GM19395 (cell line): Measurements from ENCODE around the gene STXBP5.
"Not testable (repeated sequence)": the region's sequence is repeated elsewhere in the genome, so short reads cannot be mapped to it uniquely, and the experiment has no call there.

Experiments
- ATAC-seq: cut with Tn5 transposase; IDR thresholded peaks from one replicate; pipeline ENCODE4 v1.9.1; 2021; ENCODE audit warnings: mild to moderate bottlenecking, moderate library complexity; ENCODE audit not compliant: unreplicated experiment

Gene STXBP5

DNA sequence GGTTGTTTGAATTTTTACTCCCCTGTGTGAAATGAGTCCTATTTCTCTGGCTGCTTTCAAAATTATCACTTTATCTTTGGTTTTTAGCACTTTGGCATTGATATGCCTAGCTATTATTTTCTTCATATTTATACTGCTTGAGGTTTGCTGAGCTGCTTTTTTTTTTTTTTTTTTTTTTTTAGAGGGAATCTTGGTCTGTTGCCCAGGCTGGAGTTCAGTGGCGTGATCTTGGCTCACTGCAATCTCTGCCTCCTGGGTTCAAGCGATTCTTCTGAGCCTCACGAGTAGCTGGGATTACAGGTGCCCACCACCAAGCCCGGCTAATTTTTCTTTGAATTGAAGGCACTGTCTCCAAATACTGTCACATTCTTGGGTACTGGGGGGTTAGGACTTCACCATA is 40.6 kb downstream of the STXBP5 start:
- no peak for ATAC-seq

DNA sequence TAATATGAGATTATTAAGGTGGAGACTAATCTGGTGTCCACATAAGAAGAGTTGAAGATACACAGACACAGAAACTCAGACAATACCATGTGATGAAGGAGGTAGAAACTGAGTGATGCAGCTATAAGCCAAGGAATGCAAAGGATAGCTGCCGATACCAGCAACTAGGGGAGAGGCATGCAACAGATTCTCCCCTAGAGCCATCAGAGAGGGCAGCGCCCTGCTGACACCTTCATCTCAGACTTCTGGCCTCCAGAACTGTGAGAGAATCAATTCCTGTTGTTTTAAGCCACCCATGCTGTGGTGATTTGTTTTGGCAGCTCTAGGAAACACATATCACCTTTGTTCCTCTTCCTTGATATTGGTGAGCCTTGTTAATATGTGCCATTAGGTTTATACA is 41.5 kb downstream of the STXBP5 start:
- ATAC-seq: no peak

DNA sequence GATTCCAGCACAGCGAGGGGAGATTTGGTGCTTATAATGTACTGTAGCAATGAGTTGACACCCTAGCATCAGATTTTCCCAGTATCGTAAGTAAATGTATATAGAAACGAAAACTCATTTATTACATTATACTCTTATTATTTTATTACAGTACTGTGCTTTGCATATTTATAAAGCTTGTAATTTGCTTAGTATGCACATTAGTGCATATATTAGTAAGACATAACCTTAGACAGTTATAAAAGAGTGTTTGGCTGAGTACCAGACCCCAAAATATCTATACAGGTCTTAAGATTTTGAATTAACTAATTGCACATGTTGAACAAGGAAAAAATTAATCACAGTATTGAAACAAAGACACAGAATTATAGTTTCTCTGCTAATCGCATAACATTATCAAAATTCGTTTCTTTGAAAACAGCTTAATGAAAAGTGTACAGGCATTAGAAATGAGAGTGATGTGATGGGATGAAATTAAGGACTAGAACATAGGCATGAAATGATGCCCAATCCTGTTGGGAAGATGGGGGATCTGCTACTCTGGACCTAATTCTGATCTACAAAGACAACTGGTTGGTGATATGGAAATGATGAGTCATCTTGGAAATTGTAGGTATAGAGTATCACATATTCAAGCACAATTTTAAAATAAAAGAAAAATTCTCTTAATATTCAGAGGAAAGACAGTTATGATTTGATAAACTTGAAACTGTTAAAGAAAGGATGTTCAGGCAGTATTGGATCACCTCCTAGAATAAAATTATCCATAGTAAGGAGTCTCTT is 42.8 kb downstream of the STXBP5 start:
- no peak for ATAC-seq

DNA sequence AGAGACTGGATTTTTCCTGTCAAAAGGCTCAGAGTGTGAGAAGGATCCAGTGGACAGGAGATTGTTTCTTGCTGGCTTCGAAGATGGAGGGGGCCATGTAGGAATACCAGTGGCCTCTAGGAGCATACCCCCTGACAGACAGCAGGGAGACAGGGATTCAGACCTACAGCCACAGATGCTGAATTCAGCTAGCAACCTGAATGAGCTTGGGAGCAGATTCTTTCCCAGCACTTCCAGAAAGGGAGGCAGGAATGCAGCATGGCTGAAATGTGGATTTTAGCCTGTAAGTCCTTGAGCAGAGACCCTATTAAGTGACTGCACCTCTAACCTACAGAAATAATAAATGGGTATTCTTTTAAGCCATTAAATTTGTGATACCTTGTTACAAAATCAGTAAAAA is 44.6 kb downstream of the STXBP5 start:
- ATAC-seq: no peak

DNA sequence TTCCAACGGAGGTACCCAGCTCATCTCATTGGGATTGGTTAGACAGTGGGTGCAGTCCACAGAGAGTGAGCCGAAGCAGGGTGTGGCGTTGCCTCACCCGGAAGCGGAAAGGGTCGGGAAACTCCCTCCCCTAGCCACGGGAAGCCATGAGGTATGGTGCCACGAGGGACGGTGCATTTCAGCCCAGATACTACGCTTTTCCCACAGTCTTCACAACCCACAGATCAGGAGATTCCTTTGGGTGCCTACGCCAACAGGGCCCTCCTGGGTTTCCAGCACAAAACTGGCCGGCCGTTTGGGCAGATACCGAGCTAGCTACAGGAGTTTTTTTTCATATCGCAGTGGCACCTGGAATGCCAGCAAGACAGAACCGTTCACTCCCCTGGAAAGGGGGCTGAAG is 46.9 kb downstream of the STXBP5 start:
- ATAC-seq: no peak

DNA sequence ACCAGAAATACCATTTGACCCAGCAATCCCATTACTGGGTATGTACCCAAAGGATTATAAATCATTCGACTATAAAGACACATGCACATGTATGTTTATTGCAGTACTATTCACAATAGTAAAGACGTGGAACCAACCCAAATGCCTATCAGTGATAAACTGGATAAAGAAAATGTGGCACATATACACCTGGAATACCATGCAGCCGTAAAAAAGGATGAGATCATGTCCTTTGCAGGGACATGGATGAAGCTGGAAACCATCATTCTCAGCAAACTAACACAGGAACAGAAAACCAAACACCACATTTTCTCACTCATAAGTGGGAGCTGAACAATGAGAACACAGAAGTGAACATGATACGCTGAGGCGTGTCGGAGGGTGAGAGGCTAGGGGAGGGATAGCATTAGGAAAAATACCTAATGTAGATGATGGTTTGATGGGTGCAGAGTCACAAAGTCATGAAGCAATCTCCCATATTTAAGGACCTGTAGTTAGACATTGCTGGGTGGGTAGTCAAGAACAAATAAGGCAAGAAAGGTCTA is 50.8 kb downstream of the STXBP5 start:
- ATAC-seq: not testable (repeated sequence)

DNA sequence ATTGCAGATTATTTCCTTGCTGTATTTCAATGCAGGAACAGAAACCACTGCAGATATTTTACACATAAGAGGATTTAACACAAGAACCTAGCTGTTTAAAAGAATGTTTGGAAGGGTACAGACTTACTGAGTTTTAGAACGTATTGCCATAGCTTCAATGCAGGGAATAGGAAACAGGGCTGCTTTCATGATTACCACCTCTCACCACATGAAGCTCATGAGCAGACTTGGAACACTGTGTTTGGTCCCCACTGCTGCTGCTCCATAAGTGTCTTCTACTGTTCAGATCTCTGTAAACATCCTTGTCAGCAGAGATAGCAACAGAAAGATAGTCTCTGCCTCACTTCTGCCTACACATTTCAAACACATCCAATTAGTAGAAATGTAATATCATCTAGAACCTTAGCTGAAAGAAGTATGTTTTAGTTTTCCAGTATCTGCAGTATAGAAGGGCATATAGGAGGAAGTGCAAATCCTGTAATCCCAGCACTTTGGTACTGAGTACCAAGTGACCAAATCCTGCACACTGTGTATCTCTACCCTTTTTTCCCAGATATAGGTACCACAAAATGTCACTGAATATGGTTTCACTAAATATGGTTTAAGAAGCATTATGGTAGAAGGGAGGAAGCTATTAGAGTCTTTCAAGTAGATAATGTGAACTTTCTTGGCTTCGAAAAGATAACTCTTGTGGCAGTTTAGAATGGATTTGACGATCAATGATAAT is 51.9 kb downstream of the STXBP5 start:
- ATAC-seq: no peak

DNA sequence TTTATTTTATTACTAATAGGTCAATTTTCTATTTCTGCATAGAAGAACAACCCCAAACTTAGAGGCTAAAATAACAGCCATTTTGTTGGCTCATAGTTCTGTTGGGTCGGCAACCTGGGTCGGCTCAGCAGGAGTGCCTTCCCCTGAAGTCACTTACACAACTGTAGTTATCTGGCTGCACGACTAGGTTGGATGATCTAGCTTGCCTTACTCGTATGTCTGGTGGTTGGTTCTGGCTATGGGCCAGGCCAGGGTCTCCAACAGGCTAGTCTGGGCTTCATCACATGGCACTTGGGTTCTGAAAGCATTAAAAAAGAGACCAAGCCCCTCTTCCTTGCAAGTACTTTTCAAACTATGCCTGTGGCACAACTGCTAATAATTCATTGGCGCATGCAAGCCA is 53.5 kb downstream of the STXBP5 start:
- ATAC-seq: no peak

DNA sequence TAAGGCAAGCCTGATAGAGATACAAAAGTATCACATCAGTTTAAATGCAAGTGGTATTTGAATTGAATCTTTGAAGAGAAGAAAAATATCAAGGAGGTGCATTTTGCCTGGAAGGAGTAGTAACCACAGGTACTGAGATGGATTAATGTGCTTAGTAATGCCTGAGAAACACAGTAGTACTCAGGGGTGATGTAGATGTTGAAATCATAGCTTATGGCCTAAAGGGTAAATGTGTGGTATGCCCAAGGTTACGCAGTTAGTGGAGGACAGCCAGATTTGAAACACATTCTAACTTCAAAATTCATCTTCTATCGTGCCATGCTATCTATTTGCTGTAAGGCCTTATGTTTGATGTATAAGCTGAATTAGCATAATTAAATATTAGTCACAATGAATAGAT is 55.9 kb downstream of the STXBP5 start:
- no peak for ATAC-seq

DNA sequence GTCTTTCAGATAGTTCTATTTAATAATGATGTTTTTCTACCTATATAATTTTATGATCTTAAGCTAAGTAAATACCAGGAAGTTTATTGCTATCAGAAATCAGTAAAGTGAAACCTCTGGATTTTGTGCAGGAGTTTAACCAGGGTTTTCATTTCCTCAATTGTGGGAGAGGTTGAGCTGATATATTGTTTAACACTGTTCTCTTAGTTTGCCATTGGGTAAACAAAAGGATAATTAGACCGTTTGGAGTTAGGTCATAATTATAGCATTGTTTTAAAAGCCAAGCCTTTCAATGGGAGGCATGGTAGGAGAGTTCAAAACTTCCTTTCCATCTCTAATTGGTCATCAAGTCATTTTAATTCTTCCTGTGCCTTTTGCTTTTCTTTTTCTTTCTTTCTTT is 58.7 kb downstream of the STXBP5 start:
- no peak for ATAC-seq

DNA sequence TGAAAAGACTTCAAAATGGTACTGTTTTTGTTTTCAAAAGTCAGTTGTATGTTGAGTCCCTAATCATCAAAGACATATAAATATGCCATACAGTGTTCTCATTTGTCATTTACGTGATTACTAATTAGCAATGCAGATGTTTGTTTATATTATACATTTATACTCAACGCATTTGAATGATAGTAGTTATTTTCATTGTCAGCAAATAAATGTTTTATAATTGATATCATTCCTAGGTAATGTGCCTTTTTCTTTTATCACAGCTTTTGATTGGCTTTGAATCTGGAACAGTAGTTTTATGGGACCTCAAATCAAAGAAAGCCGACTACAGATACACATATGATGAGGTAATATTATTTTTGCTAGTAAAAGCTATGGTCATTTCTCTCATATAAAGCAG is 62.6 kb downstream of the STXBP5 start:
- ATAC-seq: no peak

DNA sequence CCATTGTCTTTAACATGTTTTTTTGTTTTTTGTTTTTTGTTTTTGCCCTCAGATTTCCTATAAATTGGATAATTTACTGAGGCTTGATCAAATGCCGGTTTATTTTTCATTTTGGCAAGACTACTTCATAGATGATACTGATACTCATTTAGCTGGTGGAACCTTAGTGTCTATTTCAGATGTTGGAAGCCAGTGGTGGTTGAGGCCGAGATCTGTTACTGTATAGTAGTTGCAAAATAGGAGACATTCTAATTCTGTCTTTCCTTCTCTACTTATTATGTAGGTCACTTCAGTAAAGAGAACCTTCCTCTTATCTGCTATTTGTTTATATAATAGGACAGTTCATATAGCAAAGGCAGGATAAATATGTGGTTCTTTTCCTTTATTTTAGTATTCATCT is 63.4 kb downstream of the STXBP5 start:
- ATAC-seq: no peak

DNA sequence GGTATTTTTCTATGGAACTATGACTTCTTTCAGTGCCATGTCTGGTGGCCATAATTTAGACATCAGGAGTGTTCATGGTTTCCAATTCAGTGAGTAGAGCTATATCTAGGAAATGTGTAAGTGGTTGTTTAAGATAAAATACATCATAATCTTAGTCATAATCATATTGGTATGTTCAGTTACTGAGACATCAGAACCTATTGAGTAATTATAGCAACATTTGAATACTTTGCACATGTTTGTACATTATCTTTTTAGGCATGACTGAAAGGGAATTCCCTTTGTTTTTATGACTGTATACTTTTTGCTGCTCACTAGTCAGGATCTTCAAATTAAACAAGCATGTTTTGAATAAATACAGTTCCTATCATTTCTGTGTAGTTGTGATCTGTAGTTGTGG is 64.0 kb downstream of the STXBP5 start:
- no peak for ATAC-seq

DNA sequence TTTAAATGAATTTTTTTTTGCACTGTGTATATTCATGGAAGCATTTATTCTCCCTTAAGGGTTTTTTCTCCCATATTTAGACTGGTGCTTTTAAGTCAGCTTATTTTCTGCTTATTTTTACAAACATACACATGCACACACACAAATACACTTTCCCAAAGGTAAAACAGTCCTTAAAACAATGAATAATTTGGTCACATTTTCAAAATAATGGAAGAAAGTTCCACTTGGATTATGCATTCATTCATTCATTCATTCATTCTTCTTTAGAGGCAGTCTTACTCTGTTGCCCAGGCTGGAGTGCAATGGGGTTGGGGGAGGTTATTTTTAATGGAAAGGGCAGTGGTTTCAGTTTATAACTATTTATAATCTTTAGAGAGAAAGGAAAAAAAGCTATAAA is 69.8 kb downstream of the STXBP5 start:
- no peak for ATAC-seq

DNA sequence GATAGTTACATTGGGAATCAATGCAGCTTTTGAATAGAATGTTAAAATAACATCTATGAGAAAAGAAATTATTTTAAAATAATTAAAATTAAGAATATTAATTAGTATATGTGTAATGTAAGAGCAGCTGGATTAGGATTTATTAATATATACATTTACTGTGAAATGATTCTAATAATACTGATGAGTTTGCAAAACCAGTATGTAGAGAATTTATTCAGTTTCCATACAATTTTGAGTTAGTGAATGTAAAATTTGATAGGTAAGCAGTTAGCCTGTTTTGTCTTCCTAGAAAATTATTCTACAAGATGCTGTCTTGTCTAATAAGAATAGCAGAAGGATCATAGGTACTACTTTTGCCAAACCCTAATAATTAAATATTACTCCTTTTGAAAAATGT is 70.6 kb downstream of the STXBP5 start:
- no peak for ATAC-seq

DNA sequence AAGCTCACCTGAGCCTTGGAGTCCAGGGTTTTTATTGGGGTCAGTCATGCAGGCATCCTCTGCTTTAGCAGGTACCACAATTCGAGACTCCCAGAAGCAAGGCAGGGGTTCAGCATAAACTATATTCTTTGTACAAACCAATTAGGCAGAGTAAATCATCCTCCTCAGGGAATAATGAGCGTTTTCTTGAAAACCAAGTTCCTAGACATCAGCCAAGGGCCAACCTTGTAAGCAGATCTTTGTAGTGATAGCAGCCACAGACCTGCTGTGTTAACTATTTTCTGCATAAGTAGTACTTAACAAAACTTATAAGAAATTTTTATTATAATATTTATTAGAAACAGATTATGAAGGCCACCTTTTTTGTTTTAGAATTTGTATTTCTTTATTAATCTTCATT is 74.7 kb downstream of the STXBP5 start:
- no peak for ATAC-seq

DNA sequence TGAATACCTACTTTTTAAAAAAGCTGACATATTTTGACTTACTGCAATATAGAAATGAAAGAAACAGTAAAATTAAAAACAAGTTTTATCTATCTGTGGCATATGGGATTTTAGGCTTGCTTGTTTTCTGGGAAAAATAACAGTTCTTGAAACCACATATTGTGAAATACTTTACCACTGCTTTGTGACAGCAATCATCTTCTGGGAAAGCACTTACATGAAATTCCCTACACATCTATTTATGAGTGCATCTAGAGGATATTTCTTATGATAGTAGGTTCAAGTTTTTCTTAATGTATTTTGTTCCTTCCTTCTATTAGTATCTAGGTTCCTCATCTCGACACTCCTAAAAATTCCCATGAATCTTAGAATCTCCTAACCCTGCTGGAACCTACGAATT is 75.2 kb downstream of the STXBP5 start:
- no peak for ATAC-seq

DNA sequence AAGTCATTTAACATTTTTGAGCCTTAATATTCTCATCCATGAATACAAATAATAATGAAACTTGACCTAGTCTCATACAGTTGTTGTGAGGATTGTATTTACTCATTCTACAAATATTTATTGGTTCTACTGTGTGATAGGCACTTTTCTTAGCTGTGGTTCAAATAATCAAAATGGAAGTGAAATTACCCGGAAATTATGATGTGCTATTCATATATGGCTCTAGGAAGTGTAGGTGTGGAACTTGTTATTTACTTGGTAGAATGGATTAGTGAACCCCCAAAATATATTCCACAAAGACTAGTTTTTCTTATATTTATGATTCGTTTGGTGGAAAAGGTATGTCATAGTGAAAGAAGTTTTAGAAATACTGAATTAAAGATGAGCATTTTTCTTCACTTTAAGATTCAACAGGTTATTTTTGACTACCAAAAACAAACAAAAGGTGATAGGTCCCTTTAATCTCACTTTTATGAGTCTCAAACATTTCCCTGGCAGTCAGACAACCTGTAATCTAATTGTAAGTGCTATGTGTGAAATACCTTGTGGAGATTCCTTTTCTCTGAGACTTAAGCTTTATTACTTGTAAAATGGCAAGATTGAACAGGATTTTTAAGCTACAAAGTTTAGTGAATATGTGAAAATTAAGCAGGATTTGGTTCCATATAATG is 77.8 kb downstream of the STXBP5 start:
- ATAC-seq: no peak

DNA sequence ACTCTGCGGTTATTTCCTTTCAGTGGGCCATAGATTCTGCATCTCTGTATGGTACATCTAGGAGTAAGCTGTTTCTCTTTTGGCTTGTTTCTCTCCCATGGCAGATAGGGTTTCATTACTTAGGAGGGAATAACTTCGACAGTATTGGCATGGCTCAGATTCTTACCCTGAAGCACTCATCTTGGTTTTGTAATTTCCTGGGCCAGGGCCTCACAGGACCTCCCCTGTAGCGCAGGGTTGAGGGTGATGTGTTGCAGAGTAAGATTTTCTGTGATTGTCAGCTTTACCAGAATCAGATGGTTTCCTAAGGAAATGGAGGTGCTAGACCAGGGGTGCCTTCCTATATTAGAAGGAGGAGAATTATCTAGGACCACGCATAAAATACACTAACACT is 78.3 kb downstream of the STXBP5 start:
- no peak for ATAC-seq

DNA sequence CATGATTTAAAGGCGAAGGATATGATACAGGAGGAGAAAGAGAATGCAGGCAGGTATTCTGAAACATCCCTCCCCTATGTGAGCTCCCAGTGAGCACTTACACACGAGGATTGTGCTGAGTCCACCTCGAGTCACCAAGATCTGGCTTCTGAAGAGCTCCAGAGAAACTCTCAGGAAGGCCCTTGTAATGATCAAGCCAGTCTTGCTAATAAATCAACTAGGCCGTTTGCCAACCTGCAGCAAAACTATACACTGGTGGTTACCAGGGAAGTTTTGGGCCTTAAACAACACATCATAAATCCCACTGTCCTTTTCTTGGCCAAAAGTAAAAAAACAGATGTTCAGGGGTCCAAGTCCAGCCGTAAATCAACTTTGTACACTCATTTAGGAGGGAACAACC is 79.2 kb downstream of the STXBP5 start:
- ATAC-seq: no peak

DNA sequence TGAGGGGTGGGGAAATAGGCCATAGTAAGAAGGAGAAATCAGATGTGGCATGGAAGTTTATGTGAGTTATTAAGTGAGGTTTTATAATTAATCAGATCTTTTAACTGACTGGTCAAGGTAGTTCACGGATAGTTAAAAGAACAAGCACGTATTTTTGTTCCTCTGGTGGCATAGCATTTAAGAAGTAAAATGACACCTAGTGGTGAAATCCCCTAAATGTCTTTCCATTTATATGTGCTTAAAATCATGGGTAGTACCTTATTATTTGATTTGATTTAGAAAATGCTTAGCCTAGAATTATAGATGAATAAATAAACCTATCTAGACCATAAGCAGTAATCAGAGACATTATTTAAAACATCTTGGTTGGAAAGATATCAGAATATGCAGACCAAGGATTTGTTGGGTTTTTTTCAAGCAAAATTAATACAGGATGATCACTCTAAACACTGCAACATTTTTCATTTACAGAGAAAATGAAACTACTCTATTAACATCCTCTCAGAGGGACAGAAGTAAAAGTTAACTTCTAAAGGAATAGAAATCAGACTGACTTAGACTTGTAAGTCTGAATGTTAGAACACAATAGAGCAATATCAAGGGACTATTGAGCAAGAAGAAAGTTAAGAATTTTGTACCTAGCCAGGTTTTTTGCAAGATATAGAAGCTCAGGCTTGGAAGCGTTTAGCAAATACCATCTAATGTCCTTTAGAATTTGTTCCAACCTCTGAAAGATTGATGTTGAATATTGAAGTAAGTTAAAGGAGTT is 81.1 kb downstream of the STXBP5 start:
- ATAC-seq: peak; percentile 68
